Heart left ventricle (tissue), 13 donors: ENCODE data around the gene ARV1.

ENCODE experiments used
- POLR2A ChIP-seq, 2 donors: fragments of 450-650 bp; IDR thresholded peaks; one replicate each; pipeline ENCODE4 v1.6.1; 2017; ENCODE audit warnings: antibody characterized with exemption in 2 of 2, mild to moderate bottlenecking in 2 of 2, moderate library complexity in 2 of 2
- TF ChIP-seq, protein P1 (sequence below), 12 donors: fragments of 200-600 bp; sonication (generic) in 4 of 12; IDR thresholded peaks; one replicate each; pipeline versions ENCODE4 v1.5.0 to v1.8.0; 2018 to 2022; ENCODE audit warnings: antibody characterized with exemption in 12 of 12, mild to moderate bottlenecking in 5 of 12
- donor health status: ischemic (EF 13 %, LVEDD 7.1; RV severe dilation, severe dysfunction).
- donor health status: DM: no; HTN: yes; CAD: no.
- donor health status: DM: no; HTN: no; CAD: no.
- donor health status: ischemic (EF 25% LVEDD 6.9; RV normal size, moderate dysfunction).
- donor health status: ischemic (EF 25% LVEDD 5.7; RV mildly dilated, moderate dysfunction).
- donor health status: ischemic (EF 35%, LVEDD 5.7; RV mildly dilated, moderate dysfunction).
- donor health status: nonischemic (EF 11% LVEDD 7.7; RV severe dilation, severe dysfunction).
- donor health status: DM: yes; HTN: yes; CAD: no.
- donor health status: PGD.
- donor health status: ischemic (EF 29% LVEDD 5.4; RV normal size, mild dysfunction).
- donor health status: nonischemic (EF 23%, LVEDD 6.1; RV moderate dilation, normal function).

DNA sequence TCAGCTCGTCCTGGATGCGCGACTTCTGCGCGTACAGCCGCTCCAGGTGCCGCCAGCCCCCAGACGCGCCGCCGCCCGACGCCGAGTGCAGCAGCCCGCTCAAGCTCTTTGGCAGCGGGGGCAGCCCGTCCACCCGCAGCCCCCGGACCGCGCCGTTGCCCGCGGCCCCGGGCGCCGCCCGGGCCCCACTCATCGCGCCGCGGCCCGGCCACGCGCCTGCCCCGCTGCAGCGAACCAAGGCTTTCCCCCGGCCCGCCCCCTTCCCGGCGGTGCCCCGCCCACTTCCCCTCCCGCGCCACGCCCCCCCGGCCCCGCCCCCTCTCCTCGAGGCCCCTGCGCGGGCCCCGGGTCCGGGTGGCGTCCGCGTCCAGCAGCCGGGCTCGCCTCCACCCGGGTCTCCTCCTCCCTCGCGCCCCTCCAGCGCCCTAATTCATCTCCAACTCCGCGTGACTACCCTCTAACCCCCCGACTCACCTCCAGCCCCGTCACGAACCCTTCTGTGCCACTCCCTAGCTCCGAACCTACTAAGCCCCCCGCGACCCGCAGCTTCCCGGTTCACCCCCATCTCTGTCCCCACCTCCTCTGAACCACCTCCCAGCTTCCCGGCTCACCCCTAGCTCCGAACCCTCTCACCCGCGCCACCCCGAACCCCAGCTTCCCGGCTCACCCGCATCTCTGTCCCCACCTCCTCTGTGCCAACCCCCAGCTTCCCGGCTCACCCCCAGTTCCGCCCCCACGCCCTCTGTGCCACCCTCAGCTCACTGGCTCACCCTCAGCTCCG is 61.3 kb downstream of the ARV1 start, which contains the start of gene FAM89A:
- peak in 1 of 2 donors; percentile 21 for TF ChIP-seq POLR2A (IDR thresholded peaks at IDR 0.05)
- TF ChIP-seq, protein P1, sequence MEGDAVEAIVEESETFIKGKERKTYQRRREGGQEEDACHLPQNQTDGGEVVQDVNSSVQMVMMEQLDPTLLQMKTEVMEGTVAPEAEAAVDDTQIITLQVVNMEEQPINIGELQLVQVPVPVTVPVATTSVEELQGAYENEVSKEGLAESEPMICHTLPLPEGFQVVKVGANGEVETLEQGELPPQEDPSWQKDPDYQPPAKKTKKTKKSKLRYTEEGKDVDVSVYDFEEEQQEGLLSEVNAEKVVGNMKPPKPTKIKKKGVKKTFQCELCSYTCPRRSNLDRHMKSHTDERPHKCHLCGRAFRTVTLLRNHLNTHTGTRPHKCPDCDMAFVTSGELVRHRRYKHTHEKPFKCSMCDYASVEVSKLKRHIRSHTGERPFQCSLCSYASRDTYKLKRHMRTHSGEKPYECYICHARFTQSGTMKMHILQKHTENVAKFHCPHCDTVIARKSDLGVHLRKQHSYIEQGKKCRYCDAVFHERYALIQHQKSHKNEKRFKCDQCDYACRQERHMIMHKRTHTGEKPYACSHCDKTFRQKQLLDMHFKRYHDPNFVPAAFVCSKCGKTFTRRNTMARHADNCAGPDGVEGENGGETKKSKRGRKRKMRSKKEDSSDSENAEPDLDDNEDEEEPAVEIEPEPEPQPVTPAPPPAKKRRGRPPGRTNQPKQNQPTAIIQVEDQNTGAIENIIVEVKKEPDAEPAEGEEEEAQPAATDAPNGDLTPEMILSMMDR (IDR thresholded peaks at IDR 0.05), result no peak
